Right ventricle myocardium superior (tissue), 1 donor: ENCODE data around the gene GPX2. TPM values are rescaled to one million over a fixed set of nuclear protein-coding genes. Genes with fewer than 3 reads are reported as not detected.

Experiments used
- ATAC-seq: fragments of 200-7000 bp; cut with Tn5 transposase; one replicate; pipeline ENCODE4 v1.9.1; 2020; ENCODE audit warnings: mild to moderate bottlenecking; ENCODE audit not compliant: poor library complexity
- DNase-seq: peaks from one replicate; pipeline ENCODE4 v3.0.0-alpha.2; 2020
- intact Hi-C: fragments of 100-400 bp; cut with DNase I; formaldehyde crosslinking; loops from one replicate; pipeline ENCODE4 v1.11.2; 2022
- total RNA-seq: library from RNA; stranded (reverse); fragmentation: NEBNext Ultra II Directional; extraction: Animal tissue kit (Norgen Biotek cat#: 25700); gene quantifications from one replicate; pipeline ENCODE4 v1.2.1, GENCODE V29; 2021
- donor health status: DM: no; HTN: yes; CAD: no; lungs with severe emphysema.

GPX2 gene
- total RNA-seq, 1 donor from 2014 or later = not detected

- ATAC-seq = no peak
- intact Hi-C loops = no loop called here
Measured at GRCh38 chr14:64945431-64946178, 3.1 kb upstream of the GPX2 start.

GRCh38 chr14:64944861-64945260 is 2.3 kb upstream of the GPX2 start:
- no peak for DNase-seq
- intact Hi-C loops = no loop called here
- no peak for ATAC-seq

More at GRCh38 chr14:64945431-64946178, 3.1 kb upstream of the GPX2 start:
- DNase-seq = no peak

DNA sequence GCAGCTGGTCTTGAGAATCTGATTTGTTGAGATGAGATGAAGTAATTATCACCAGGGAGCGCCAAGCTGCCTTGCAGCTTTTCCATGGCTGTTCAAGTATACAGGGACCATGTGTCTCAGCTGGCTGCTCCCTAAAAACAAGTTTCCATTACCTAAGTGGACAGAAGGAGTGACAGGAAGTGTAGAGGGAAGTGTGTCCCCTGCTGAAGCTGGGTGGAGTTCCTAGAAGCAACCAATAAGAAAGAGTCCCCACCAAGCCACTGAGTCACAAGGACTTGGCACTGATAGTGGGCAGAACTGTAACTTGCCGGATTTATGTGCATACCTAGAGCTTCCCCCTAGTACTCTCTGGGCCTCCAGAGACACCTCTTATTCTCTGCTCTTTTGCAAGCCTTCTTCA is 1.5 kb upstream of the GPX2 start:
- no peak for ATAC-seq
- DNase-seq = no peak
- intact Hi-C loops = no loop called here

- no peak for DNase-seq
- ATAC-seq = no peak
- intact Hi-C loops = no loop called here
Measured at GRCh38 chr14:64943556-64943955, 1.0 kb upstream of the GPX2 start.

DNA sequence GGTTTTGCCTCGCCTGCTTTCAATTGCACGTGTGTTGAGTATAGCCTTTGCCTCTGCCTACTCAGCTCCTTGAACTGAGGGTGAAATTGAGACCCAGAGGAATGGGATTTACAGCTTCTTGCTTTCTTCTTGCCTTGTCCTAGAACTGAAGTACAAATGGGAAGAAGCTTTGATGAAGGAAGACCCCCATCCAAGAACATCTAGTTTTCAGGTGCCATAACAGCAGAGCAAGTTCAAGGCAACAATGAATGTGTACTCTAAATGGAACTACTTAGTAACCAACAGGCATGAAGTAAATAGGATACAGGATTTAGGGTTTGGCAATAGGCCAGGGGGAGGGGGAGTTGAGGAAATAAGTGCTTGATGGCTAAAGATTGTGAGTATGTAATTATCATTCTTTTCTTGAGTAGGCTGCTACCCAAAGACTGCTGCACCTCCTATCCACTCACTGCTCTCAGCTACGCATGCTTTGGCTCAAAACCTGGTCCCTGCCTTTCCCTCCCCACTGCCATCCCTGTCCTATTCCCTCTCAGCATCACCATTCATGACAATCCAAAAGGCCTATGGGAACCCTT is 2.1 kb downstream of the GPX2 start:
- intact Hi-C loops = no loop called here
- no peak for ATAC-seq
- DNase-seq = no peak

GRCh38 chr14:64939817-64940190 is 2.7 kb downstream of the GPX2 start:
- DNase-seq = no peak
- no peak for ATAC-seq
- intact Hi-C loops = no loop called here

- no peak for DNase-seq
- intact Hi-C loops = no loop called here
- no peak for ATAC-seq
Measured at GRCh38 chr14:64938972-64939816, 3.4 kb downstream of the GPX2 start.

- intact Hi-C loops = no loop called here
- no peak for DNase-seq
- ATAC-seq = peak; percentile 40
Measured at GRCh38 chr14:64937821-64938193, 4.7 kb downstream of the GPX2 start.

- ATAC-seq (peak; percentile 78), DNase-seq (no peak)
- intact Hi-C loops = no loop called here
Measured at GRCh38 chr14:64937171-64937820, 5.2 kb downstream of the GPX2 start.

DNA sequence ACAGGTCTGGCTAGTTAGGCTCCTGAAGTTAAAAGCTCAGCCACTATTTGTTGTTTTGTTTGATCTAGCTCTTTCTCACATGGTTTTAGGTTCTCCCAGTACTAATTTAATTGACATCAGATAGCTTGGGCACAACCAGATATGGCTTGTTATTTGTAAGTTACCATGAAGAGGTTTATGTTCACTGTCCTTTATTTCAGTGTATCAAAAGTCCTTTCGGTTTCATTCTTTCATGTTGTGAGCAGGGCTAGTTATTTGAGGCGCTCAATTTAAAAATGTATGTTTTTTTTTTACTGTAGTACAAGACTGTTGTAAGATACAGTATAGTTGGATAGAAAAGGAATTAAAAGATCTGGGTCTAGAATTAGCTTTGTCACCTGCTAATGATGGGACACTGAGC is 7.0 kb downstream of the GPX2 start:
- ATAC-seq (no peak), DNase-seq (no peak)
- intact Hi-C loops = no loop called here

DNA sequence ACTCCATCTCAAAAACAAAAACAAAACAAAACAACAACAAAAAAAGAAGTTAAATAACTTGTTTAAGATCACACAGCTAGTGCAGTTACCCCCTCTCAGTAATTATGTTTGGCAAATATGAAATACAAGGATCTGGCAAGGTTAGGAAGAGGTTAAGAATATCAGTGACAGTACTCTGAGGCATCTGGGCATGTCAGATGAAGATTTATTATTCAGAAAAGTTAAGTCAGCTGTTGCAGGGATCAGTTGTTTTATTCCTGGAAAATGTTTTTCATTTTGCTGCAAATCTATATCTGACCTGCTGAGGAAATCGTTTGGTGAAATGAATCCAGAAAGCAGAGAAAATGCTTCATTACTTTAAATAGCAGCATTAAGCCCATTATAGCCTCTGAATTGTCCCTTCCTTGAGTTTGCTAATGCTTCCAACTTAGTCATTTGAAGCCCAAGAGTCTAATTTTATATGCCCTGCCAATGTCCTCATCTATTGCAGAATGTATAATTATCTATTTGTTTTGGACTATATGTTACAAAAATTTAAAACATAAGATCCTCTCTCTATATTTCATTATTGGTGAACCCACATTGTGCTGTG is 8.1 kb downstream of the GPX2 start:
- intact Hi-C loops = no loop called here
- DNase-seq = no peak
- no peak for ATAC-seq

GRCh38 chr14:64932231-64932630 is 10.3 kb downstream of the GPX2 start:
- intact Hi-C loops = no loop called here
- no peak for DNase-seq
- ATAC-seq = no peak

DNA sequence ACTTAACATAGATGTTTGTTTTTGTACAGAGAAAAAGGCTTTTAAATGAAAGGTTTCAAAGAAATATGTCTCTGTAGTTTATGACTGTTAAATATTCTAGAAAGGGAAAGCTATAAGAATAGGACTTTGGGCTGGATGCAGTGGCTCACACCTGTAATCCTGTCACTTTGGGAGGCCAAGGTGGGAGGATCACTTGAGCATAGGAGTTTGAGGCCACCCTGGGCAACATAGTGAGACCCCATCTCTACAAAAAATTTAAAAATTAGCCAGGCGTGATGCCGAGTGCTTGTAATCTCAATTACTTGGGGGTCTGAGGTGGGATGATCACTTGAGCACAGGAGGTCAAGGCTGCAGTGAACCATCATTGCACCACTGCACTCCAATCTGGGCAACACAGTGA is 11.4 kb downstream of the GPX2 start:
- ATAC-seq (no peak), DNase-seq (no peak)
- intact Hi-C loops = no loop called here

DNA sequence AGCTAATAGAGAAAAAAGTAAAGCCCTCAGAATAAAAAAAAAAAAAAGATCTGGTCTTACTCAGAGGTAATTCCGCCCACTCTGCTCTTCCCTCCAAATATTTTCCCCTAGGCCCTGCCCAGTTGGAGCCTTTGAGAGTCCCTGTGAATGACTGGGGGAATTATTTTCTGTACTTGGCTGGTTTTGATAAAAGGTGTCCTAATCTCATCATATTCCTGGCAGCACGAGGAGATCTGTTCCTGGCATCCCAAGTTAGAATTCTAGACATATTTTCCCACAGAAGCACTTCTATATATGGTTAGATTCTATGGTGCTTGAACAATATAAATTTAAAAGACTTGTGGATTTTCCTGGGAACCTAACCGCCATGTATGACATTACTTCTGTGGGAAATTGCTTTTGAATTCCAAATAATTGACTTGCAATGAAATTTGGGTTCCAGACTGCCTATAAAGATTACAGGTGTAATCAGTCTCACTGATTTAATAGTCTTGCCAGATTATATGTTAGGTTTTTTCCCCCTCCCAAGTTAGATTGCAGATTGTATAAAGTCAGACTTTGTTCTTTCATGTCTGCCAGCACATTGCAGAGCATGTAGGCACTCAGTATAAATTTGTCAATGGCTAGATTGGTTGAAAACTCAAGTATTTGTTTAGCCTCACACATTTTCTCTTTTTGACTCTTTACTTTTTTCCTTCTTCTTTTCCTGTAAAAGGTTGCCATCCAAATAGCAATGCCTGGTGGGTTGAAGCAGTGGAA is 12.3 kb downstream of the GPX2 start:
- DNase-seq (no peak), ATAC-seq (peak; percentile 77)
- intact Hi-C loops = no loop called here

DNA sequence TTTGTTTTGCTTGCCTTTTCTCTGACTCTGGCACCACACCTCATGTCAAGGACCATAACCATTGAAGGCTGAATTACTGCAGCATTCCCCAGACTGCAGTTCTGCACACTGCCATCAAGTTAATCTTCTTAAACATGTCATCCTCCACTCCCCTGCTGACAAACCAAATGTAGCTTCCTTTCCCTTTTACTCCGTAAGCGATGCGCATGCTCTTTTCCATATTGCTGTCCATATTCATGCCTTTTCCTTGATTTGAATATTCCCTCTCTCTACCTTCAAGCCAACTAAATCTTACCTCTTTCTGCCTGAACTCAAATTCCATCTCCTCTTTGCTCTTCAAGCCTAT is 13.6 kb downstream of the GPX2 start:
- ATAC-seq = no peak
- DNase-seq = no peak
- intact Hi-C loops = no loop called here

- intact Hi-C loops = no loop called here
- no peak for DNase-seq
- ATAC-seq = no peak
Measured at GRCh38 chr14:64928239-64929013, 14.1 kb downstream of the GPX2 start.

GRCh38 chr14:64927031-64927430 is 15.5 kb downstream of the GPX2 start:
- DNase-seq (no peak), ATAC-seq (no peak)
- intact Hi-C loops = no loop called here
